Stimulated activated CD8-positive, alpha-beta memory T cell treated with anti-CD3 and anti-CD28 coated beads, Interleukin-12 subunit alpha, Interleukin-12 subunit beta, amount 100 ng/mL, for 24 hours (primary cell): ENCODE data around the gene BTBD17.

Experiments used
- DNase-seq: peaks from one replicate; pipeline ENCODE4 v3.0.0-alpha.2; 2020; ENCODE audit errors: extremely low read depth

Gene BTBD17

GRCh38 chr17:74336307-74336706 is 25.4 kb downstream of the BTBD17 start:
- no peak for DNase-seq

GRCh38 chr17:74335529-74336062 is 26.1 kb downstream of the BTBD17 start:
- no peak for DNase-seq

GRCh38 chr17:74334393-74335039 is 27.2 kb downstream of the BTBD17 start:
- DNase-seq, result no peak

DNA sequence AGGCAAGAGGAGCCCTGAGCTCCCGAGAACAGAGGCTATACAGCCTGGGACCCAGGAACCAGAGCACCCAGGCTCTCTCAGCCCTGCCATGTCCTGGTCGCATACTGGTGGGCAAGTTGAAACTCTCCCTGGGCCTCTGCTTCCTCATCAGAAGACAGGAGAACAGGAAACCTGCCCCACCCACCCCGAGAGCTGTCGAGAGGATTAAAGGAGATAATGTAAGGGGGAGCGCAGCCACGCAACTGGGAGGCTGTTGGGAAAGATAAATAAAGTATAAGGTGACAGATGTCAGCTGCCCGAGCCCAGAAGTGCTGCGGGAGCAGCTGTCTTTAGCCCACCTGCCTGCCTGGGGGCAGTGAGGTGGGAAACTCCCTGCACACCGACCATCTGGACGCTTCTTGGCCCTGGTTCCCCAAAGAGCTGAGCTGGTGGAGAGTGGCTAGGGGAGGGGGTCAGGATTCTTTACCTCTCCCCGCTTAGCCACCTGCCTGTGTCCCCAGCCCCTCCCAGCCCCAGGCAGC is 28.8 kb downstream of the BTBD17 start:
- DNase-seq, result no peak

- no peak for DNase-seq
These were observed 29.5 kb downstream of the BTBD17 start for GRCh38 chr17:74332017-74332650.

GRCh38 chr17:74330446-74330845 is 31.2 kb downstream of the BTBD17 start:
- no peak for DNase-seq

GRCh38 chr17:74329378-74329777 is 32.3 kb downstream of the BTBD17 start:
- DNase-seq, result no peak

GRCh38 chr17:74328487-74328886 is 33.2 kb downstream of the BTBD17 start:
- DNase-seq, result no peak

DNA sequence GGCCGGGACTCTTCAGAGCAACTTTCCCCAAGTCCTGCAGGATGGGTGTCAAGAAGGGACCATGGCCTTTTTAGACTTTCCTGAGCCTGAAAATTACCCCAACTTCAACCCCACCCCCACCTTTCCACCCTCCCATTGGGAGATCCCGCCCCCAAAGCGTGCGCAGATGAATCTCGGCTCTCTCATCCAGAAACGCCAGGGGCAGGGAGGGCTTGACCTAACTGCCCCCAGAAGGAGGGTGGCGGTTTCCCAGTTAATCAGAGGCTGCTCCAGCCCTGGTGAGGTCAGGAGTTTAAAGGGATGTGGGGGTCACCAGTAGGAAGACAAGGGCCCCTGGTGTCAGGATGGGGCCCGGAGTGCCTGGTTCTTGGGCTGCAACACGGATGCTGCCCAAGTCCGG is 35.2 kb downstream of the BTBD17 start:
- DNase-seq, result no peak

DNA sequence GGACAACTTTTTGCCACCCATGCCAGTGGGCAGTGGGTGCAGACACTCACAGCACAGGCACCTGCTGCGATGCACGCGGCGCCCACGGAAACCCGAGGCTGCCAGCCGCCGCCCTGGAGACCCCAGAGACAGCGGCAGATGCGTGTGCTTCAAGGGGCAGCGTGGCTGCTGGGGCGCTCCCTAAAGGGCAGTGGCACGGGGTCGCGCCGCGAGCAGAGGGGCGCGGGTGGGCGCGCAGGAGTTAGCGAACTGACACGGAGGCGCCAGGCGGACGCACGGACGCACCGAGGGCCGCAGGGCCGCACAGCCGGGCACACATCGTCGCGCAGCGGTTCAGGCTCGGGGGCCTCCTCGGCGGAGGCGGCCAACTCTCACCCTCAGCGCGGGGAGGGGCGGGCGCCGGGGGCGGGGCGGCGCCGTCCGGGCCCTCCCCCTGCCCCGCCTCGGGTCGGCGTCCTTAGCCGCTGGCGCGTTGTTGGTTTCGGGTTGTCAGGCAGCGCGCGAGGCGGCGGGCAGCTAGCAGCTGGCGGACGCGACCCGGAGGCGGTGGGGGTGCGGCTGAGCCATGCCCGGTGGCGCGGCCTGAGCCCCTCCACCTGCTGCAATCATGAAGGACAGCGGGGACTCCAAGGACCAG is 35.8 kb downstream of the BTBD17 start, which contains the start of gene KIF19:
Gene KIF19, plus strand, starts transcription at position 484 of the 637 bp plus-strand sequence. Its CDS starts 124 bp downstream, at position 608.
- no peak for DNase-seq

DNA sequence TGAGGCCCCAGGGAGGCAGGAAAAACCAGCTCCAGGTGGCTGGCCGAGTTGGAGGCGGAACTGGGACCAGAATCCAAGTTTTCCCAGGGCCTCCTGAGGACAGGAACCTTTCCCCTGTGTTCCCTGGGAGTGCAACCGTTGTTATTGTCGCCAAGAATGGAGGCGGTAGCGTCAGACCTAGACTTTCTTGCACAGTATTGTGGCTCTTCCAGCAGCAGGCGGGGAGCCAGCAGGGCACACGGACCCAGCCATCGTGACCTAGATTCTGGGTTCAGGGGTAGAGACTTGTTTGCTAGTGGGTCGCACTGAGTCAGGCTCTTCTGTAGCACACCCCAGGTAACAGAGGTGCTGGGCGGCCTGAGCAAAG is 36.3 kb downstream of the BTBD17 start:
- no peak for DNase-seq

DNA sequence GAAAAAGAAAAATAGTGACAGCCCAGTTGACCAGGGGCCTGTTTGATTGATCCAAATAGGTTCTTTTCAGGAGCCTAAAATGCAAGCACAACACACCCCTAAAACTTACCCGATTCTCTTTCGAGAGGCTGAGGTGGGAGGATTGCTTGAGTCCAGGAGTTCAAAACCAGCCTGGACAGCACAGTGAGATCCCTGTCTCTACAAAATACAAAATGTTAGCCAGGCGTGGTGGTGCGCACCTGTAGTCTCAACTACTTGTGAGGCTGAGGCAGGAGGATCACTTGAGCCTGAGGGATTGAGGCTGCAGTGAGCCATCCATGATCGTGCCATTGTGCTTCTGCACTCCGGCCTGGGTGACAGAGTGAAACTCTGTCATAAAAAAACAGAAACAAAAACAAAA is 37.1 kb downstream of the BTBD17 start:
- no peak for DNase-seq

GRCh38 chr17:74318391-74318790 is 43.3 kb downstream of the BTBD17 start:
- no peak for DNase-seq

- DNase-seq, result no peak
These were observed 44.6 kb downstream of the BTBD17 start for GRCh38 chr17:74317071-74317470.

GRCh38 chr17:74316220-74316619 is 45.4 kb downstream of the BTBD17 start:
- no peak for DNase-seq

- DNase-seq, result no peak
These were observed 46.8 kb downstream of the BTBD17 start for GRCh38 chr17:74314877-74315276.

- no peak for DNase-seq
These were observed 51.8 kb downstream of the BTBD17 start for GRCh38 chr17:74309902-74310301.

GRCh38 chr17:74307984-74308773 is 53.5 kb downstream of the BTBD17 start:
- no peak for DNase-seq
